HG03135 (cell line): ENCODE measurements around the gene BSPH1.
"Not testable (repeated sequence)": the region's sequence is repeated elsewhere in the genome, so short reads cannot be mapped to it uniquely, and the experiment has no call there.

ENCODE experiments used
- ATAC-seq: cut with Tn5 transposase; IDR thresholded peaks from one replicate; pipeline ENCODE4 v1.9.1; 2021; ENCODE audit warnings: mild to moderate bottlenecking, moderate library complexity; ENCODE audit not compliant: unreplicated experiment

The BSPH1 gene

GRCh38 chr19:47992070-47992469 lies at the start of gene BSPH1:
TSS of gene BSPH1 (minus strand) at chr19:47992170. CDS start at chr19:47992081, 89 bp downstream.
- no peak for ATAC-seq

GRCh38 chr19:48036765-48037164 lies 44.8 kb upstream of the BSPH1 start:
- no peak for ATAC-seq

- ATAC-seq, result no peak
Measured at GRCh38 chr19:48033604-48034003, 41.6 kb upstream of the BSPH1 start.

GRCh38 chr19:48030073-48030472 lies 38.1 kb upstream of the BSPH1 start:
- no peak for ATAC-seq

GRCh38 chr19:48029431-48029830 lies 37.5 kb upstream of the BSPH1 start:
- no peak for ATAC-seq

GRCh38 chr19:48025480-48025879 lies 33.5 kb upstream of the BSPH1 start:
- no peak for ATAC-seq

GRCh38 chr19:48023518-48023917 lies 31.5 kb upstream of the BSPH1 start:
- no peak for ATAC-seq

GRCh38 chr19:48023011-48023410 lies 31.0 kb upstream of the BSPH1 start:
- ATAC-seq, result no peak

- ATAC-seq, result no peak
Measured at GRCh38 chr19:48020686-48021085, 28.7 kb upstream of the BSPH1 start.

GRCh38 chr19:48010932-48011758 lies 19.2 kb upstream of the BSPH1 start:
- ATAC-seq, result no peak

- no peak for ATAC-seq
Measured at GRCh38 chr19:48006762-48007161, 14.8 kb upstream of the BSPH1 start.

GRCh38 chr19:48004236-48004635 lies 12.3 kb upstream of the BSPH1 start:
- no peak for ATAC-seq

GRCh38 chr19:48000846-48001245 lies 8.9 kb upstream of the BSPH1 start:
- ATAC-seq, result no peak

- no peak for ATAC-seq
Measured at GRCh38 chr19:47998800-47999199, 6.8 kb upstream of the BSPH1 start.

- ATAC-seq, result no peak
Measured at GRCh38 chr19:47996230-47996727, 4.3 kb upstream of the BSPH1 start.

GRCh38 chr19:47994209-47994802 lies 2.3 kb upstream of the BSPH1 start, which contains the start of gene ELSPBP1:
TSS of gene ELSPBP1 (plus strand) at chr19:47994632. CDS start at chr19:48008668, 14,036 bp downstream.
- ATAC-seq, result no peak

- ATAC-seq, result no peak
Measured at GRCh38 chr19:47991191-47991808, 670 bp downstream of the BSPH1 start.

GRCh38 chr19:47973529-47973928 lies 18.4 kb downstream of the BSPH1 start:
- no peak for ATAC-seq

GRCh38 chr19:47955936-47956335 lies 36.0 kb downstream of the BSPH1 start:
- not testable (repeated sequence) for ATAC-seq

GRCh38 chr19:47952132-47952531 lies 39.8 kb downstream of the BSPH1 start:
- ATAC-seq, result not testable (repeated sequence)

GRCh38 chr19:47949852-47950521 lies 42.0 kb downstream of the BSPH1 start:
- ATAC-seq, result not testable (repeated sequence)
